HUES6 (cell line): Measurements from ENCODE around the gene C1QTNF9B.

Experiments
- H3K27ac ChIP-seq: 2 replicates; pipeline ENCODE4 v1.7.0; 2013; ENCODE audit warnings: low read depth, mild to moderate bottlenecking, low read length, inconsistent platforms
- H3K27me3 ChIP-seq: 2 replicates; pipeline ENCODE4 v1.6.1; 2013; ENCODE audit warnings: low read length; ENCODE audit not compliant: control insufficient read depth, insufficient read depth
- H3K36me3 ChIP-seq: 2 replicates; pipeline ENCODE4 v1.6.1; 2013; ENCODE audit warnings: low read length; ENCODE audit not compliant: control insufficient read depth, insufficient read depth
- H3K4me1 ChIP-seq: 2 replicates; pipeline ENCODE4 v1.6.1; 2013; ENCODE audit warnings: low read length; ENCODE audit not compliant: control insufficient read depth, insufficient read depth
- H3K4me3 ChIP-seq: 2 replicates; pipeline ENCODE4 v1.5.1; 2013; ENCODE audit warnings: low read depth, low read length
- H3K9ac ChIP-seq: one replicate; pipeline ENCODE4 v1.6.1; 2013; ENCODE audit warnings: mild to moderate bottlenecking, low read length
- H3K9me3 ChIP-seq: 2 replicates; pipeline ENCODE4 v1.6.1; 2013; ENCODE audit warnings: low read depth, low read length; ENCODE audit not compliant: control insufficient read depth, insufficient read depth

The C1QTNF9B gene

GRCh38 chr13:23856008-23856750 lies 41.1 kb downstream of the C1QTNF9B start:
- H3K36me3 ChIP-seq = peaks cover 7% of the 10 kb centered on the region; the same call in 1 of the 2 replicates
- H3K4me1 ChIP-seq = peaks cover 8% of the 10 kb centered on the region
- H3K27me3 ChIP-seq = no peaks in the 10 kb centered on the region
- no peaks in the 10 kb centered on the region for H3K9me3 ChIP-seq
- no peak overlapping the region for H3K27ac ChIP-seq
- H3K4me3 ChIP-seq = no peak overlapping the region
- H3K9ac ChIP-seq = no peak overlapping the region

GRCh38 chr13:23855360-23855759 lies 41.9 kb downstream of the C1QTNF9B start:
- Histone ChIP-seq H3K27ac (no peak overlapping the region), H3K4me1 (peaks cover 8% of the 10 kb centered on the region), H3K9ac (no peak overlapping the region)

GRCh38 chr13:23852351-23852750 lies 45.0 kb downstream of the C1QTNF9B start:
- H3K27ac ChIP-seq = no peak overlapping the region
- H3K9me3 ChIP-seq = no peaks in the 10 kb centered on the region

More at GRCh38 chr13:23855360-23855759, 41.9 kb downstream of the C1QTNF9B start:
- Histone ChIP-seq H3K9me3 (no peaks in the 10 kb centered on the region), H3K4me3 (no peak overlapping the region), H3K27me3 (no peaks in the 10 kb centered on the region), H3K36me3 (0 out of 2 replicates have a peak, but pooled peaks cover 7% of the 10 kb centered on the region)

GRCh38 chr13:23851106-23851505 lies 46.2 kb downstream of the C1QTNF9B start:
- Histone ChIP-seq H3K36me3 (0 out of 2 replicates have a peak, but pooled peaks cover 4% of the 10 kb centered on the region), H3K4me1 (peaks cover 2% of the 10 kb centered on the region), H3K4me3 (no peak overlapping the region), H3K9ac (no peak overlapping the region), H3K9me3 (no peaks in the 10 kb centered on the region), H3K27me3 (no peaks in the 10 kb centered on the region), H3K27ac (no peak overlapping the region)

More at GRCh38 chr13:23852351-23852750, 45.0 kb downstream of the C1QTNF9B start:
- Histone ChIP-seq H3K4me1 (peaks cover 8% of the 10 kb centered on the region), H3K9ac (no peak overlapping the region), H3K4me3 (no peak overlapping the region), H3K36me3 (0 out of 2 replicates have a peak, but pooled peaks cover 4% of the 10 kb centered on the region), H3K27me3 (no peaks in the 10 kb centered on the region)

- Histone ChIP-seq H3K9ac (no peak overlapping the region), H3K36me3 (0 out of 2 replicates have a peak, but pooled peaks cover 4% of the 10 kb centered on the region), H3K4me3 (no peak overlapping the region), H3K4me1 (no peaks in the 10 kb centered on the region), H3K9me3 (no peaks in the 10 kb centered on the region), H3K27ac (no peak overlapping the region), H3K27me3 (no peaks in the 10 kb centered on the region)
These were observed 47.2 kb downstream of the C1QTNF9B start for GRCh38 chr13:23850134-23850533.

GRCh38 chr13:23849670-23850069 lies 47.6 kb downstream of the C1QTNF9B start:
- no peak overlapping the region for H3K27ac ChIP-seq
- 0 out of 2 replicates have a peak, but pooled peaks cover 4% of the 10 kb centered on the region for H3K36me3 ChIP-seq
- H3K4me1 ChIP-seq = no peaks in the 10 kb centered on the region
- H3K4me3 ChIP-seq = no peak overlapping the region
- no peaks in the 10 kb centered on the region for H3K27me3 ChIP-seq
- no peaks in the 10 kb centered on the region for H3K9me3 ChIP-seq
- H3K9ac ChIP-seq = no peak overlapping the region

GRCh38 chr13:23848646-23849141 lies 48.6 kb downstream of the C1QTNF9B start:
- 0 out of 2 replicates have a peak, but pooled peaks cover 4% of the 10 kb centered on the region for H3K36me3 ChIP-seq

GRCh38 chr13:23848019-23848418 lies 49.3 kb downstream of the C1QTNF9B start:
- Histone ChIP-seq H3K4me1 (no peaks in the 10 kb centered on the region), H3K4me3 (no peak overlapping the region), H3K9ac (no peak overlapping the region), H3K9me3 (no peaks in the 10 kb centered on the region), H3K27ac (no peak overlapping the region), H3K27me3 (no peaks in the 10 kb centered on the region), H3K36me3 (0 out of 2 replicates have a peak, but pooled peaks cover 4% of the 10 kb centered on the region)

More at GRCh38 chr13:23848646-23849141, 48.6 kb downstream of the C1QTNF9B start:
- no peaks in the 10 kb centered on the region for H3K27me3 ChIP-seq
- H3K9ac ChIP-seq = no peak overlapping the region
- H3K27ac ChIP-seq = no peak overlapping the region
- H3K9me3 ChIP-seq = no peaks in the 10 kb centered on the region
- no peak overlapping the region for H3K4me3 ChIP-seq
- H3K4me1 ChIP-seq = no peaks in the 10 kb centered on the region

GRCh38 chr13:23847497-23847896 lies 49.8 kb downstream of the C1QTNF9B start:
- Histone ChIP-seq H3K27ac (no peak overlapping the region), H3K36me3 (0 out of 2 replicates have a peak, but pooled peaks cover 2% of the 10 kb centered on the region), H3K9ac (no peak overlapping the region), H3K9me3 (no peaks in the 10 kb centered on the region), H3K4me3 (no peak overlapping the region), H3K4me1 (no peaks in the 10 kb centered on the region), H3K27me3 (no peaks in the 10 kb centered on the region)

GRCh38 chr13:23845105-23845725 lies 52.1 kb downstream of the C1QTNF9B start:
- Histone ChIP-seq H3K4me1 (no peaks in the 10 kb centered on the region), H3K4me3 (no peak overlapping the region), H3K27me3 (no peaks in the 10 kb centered on the region), H3K9me3 (no peaks in the 10 kb centered on the region), H3K9ac (no peak overlapping the region), H3K36me3 (no peaks in the 10 kb centered on the region), H3K27ac (no peak overlapping the region)

- Histone ChIP-seq H3K9me3 (no peaks in the 10 kb centered on the region), H3K4me3 (no peak overlapping the region), H3K36me3 (no peaks in the 10 kb centered on the region), H3K4me1 (no peaks in the 10 kb centered on the region), H3K27ac (no peak overlapping the region), H3K9ac (no peak overlapping the region), H3K27me3 (no peaks in the 10 kb centered on the region)
These were observed 53.2 kb downstream of the C1QTNF9B start for GRCh38 chr13:23844132-23844531.
